ENCODE results near the gene MVD. TPM values are rescaled to one million over a fixed set of nuclear protein-coding genes. Genes with fewer than 3 reads are reported as not detected.

The MVD gene
- total RNA-seq, 1 donor from 2014 or later = 76.2 TPM

DNA sequence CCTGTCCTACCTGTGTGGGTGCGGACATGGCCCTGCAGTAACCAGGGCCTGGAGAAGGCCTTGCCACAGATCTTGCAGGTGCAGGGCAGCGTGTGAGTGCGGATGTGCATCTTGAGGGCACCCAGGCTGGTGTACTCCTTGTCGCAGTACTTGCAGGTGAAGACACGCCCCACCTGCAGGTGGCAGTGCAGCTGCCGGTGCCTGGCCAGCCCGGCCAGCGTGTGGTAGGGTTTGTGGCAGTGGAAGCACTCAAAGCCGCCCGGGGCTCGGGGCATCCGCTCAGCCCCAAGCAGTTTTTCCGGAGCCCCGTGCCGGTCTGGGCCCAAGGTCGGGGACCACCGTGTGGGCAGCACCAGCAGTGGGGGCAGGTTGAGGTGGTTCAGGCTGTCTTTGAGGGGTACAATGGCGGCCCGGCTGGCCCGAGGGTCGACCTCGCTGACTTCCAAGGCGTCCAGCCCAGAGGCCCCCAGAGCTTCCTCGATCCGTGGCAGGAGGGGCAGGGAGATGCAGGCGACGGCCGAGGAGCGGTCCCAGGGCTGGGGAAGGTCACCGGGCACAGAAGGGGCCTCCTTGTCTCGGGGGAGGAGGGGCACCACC is 18.3 kb upstream of the MVD start:
- no peak for DNase-seq (ENCODE audit: low read depth)
- TF ChIP-seq, protein P1, sequence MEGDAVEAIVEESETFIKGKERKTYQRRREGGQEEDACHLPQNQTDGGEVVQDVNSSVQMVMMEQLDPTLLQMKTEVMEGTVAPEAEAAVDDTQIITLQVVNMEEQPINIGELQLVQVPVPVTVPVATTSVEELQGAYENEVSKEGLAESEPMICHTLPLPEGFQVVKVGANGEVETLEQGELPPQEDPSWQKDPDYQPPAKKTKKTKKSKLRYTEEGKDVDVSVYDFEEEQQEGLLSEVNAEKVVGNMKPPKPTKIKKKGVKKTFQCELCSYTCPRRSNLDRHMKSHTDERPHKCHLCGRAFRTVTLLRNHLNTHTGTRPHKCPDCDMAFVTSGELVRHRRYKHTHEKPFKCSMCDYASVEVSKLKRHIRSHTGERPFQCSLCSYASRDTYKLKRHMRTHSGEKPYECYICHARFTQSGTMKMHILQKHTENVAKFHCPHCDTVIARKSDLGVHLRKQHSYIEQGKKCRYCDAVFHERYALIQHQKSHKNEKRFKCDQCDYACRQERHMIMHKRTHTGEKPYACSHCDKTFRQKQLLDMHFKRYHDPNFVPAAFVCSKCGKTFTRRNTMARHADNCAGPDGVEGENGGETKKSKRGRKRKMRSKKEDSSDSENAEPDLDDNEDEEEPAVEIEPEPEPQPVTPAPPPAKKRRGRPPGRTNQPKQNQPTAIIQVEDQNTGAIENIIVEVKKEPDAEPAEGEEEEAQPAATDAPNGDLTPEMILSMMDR (conservative IDR thresholded peaks at IDR 0.05; ENCODE audit: low read depth, low read length) = peak; percentile 49
- H3K4me3 ChIP-seq (ENCODE audit: low read depth, low read length) = no peak overlapping the region

DNA sequence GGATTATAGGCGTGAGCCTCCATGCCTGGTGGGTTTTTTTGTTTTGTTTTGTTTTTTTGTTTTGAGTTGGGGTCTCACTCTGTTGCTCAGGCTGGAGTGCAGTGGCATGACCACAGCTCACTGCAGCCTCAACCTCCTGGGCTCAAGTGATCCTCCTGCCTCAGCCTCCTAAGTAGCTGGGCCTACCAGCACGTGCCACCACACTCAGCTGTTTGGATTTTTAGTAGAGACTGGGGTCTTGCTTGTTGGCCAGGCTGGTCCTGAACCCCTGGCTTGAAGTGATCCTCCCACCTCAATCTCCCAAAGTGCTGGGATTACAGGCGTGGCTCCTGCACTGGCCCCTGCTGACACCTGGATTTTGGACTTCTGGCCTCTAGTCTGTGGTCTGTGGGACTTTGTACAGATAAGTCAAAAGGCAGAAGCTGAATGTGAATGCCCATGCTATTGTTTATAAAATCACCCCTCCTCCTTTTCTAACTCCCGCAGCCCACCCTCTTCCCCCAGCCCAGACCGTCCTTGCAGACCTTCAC is 17.7 kb upstream of the MVD start:
- no peak for DNase-seq (ENCODE audit: low read depth)
- TF ChIP-seq, protein P1 (conservative IDR thresholded peaks at IDR 0.05; ENCODE audit: low read depth, low read length) = no peak
- H3K4me3 ChIP-seq (ENCODE audit: low read depth, low read length) = no peak overlapping the region

DNA sequence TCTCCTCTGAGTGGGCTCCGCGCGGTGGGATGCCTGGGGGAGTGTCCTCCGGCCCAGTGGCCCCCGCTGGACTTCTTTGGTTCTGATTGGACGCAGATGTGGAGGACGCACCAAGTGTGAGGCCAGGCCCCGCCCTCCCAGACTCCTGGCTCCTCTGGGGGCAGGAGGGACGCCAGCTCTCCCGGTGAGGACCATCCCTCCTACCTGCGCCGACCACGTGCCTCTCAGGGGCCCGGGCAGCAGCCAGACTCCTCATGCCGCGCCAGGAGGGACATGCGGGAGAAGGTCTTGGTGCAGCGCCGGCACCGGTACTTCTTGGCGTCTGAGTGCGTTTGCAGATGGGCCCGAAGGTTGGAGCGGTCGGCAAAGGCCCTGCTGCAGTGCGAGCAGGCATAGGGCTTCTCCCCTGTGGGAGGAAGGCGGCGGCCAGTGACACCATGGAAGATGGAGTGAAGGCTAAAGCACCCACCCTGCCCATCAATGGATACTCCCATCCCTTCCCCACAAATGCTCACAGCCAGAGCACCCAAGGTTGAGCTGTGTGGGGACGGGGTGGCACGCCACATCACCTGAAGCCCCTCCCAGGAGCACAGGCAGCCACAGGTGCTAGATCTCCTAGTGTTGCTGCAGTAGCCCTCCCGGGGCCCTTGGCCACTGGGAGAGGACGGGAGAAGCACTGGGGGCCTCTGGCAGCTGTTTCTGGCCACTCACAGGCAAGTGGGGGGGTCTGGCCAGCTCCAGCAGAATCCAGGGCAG is 15.5 kb upstream of the MVD start:
- no peak overlapping the region for H3K4me3 ChIP-seq (ENCODE audit: low read depth, low read length)
- DNase-seq (ENCODE audit: low read depth) = no peak
- TF ChIP-seq, protein P1 (conservative IDR thresholded peaks at IDR 0.05; ENCODE audit: low read depth, low read length) = no peak

DNA sequence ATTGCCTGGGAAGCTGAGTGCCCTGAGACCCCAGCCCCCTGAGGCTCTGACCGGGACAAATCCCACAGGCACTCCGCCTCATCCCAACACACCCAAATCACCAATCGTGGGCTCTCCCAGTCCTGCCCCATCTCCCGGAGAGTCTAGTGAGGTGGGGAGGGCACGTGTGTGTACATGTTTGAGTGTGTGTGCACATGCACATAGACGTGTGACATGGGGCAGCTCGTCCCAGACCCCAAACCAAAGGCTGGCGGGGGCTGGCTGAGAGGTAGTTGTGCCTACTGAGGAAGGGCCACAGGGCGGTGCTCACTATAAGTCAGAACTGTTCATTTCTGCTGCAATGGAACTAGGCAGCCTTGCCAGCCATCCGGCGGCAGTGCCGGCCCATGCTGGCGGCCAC is 14.8 kb upstream of the MVD start:
- TF ChIP-seq, protein P1 (conservative IDR thresholded peaks at IDR 0.05; ENCODE audit: low read depth, low read length) = no peak
- DNase-seq (ENCODE audit: low read depth) = no peak
- no peak overlapping the region for H3K4me3 ChIP-seq (ENCODE audit: low read depth, low read length)

DNA sequence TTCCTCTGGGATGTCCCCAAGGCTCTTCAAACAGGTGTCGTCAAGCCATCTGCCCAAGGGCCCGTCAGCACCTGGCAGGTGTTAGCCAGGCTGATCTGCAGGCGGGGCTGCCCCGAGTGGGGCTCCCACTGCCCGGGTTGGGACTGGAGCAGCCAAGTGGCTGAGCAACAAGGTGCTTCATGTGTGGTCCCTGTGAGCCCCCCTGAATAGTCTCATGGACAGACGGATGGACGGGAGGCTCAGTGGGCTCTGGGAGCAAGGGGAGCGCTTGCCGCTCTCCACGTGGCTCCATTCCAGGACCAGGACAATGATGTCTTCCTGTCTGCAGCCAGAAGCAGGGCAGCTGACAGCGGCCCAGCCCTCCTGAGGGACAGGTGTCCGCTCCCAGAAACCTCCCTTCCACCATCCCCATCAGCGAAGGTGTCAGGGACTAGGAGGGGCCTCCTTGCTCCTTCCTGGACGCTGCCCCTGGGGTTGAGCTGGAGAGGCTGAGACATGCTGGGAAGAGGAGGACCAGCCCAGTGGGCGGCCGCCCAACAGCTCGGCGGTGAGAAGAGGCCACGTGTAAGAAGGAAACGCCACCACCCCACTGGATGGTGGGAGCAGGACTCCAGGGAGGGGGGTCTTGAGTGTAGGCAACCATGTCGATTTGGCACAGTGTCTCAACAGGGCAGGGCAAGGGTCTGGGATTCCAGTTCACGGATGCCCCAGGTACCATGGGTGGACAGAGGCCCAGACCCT is 13.8 kb upstream of the MVD start:
- DNase-seq (ENCODE audit: low read depth) = no peak
- no peak overlapping the region for H3K4me3 ChIP-seq (ENCODE audit: low read depth, low read length)
- TF ChIP-seq, protein P1 (conservative IDR thresholded peaks at IDR 0.05; ENCODE audit: low read depth, low read length) = no peak

DNA sequence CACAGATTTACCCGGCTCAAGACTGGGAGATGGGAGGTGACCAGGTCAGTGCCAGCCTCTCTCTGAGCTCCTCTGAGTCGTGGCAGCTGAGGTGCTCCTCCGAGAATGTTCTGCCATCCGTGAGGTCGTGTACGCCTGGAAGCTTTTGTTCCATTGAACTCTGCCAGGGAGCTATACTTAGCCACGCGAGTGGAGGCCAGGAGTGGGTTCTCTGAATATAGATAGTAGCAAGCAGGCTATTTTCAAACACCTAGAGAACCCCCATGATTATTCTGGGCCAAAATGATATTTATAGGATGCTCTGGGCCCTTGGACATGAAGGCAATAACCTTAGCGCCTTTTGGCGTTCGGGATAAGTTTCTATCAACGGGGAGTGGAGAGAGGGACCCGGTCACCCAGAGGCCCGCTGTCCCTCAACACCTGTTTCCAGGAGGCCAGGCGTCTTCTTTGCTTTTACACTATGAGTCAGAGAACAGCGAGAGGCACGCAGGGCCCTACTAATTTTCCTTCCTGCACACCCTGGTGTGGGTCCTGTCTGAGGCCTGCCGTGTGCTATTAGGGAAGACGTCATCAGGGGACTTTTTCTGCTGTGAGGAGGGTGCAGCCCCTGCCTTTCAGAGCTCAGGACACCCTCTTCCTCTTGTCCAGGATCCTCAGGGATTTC is 11.0 kb upstream of the MVD start:
- TF ChIP-seq, protein P1 (conservative IDR thresholded peaks at IDR 0.05; ENCODE audit: low read depth, low read length) = no peak
- no peak overlapping the region for H3K4me3 ChIP-seq (ENCODE audit: low read depth, low read length)
- no peak for DNase-seq (ENCODE audit: low read depth)
